OCI-LY7 (cell line): Measurements from ENCODE around the gene ZNF385D. TPM values are rescaled to one million over a fixed set of nuclear protein-coding genes. Genes with fewer than 3 reads are reported as not detected.

Experiments used
- BruUV-seq: library from RNA; stranded (reverse); fragments of 400-500 nt; replicated peaks from 2 replicates; lab custom pipeline; 2021; lab: Mats Ljungman, UMichigan
- CTCF ChIA-PET: fragments of 300-600 bp; sonication (Branson Sonifier 250); formaldehyde crosslinking; loops from one replicate; lab custom pipeline; 2022; ENCODE audit warnings: antibody characterized with exemption; ENCODE audit not compliant: unreplicated experiment; lab: Charles Lee
- POLR2A ChIA-PET: fragments of 300-600 bp; sonication (Branson Sonifier 250); formaldehyde crosslinking; loops from one replicate; lab custom pipeline; 2022; ENCODE audit warnings: antibody characterized with exemption; lab: Charles Lee
- DNase-seq: peaks from one replicate; pipeline ENCODE4 v3.0.0-alpha.2; 2015; ENCODE audit warnings: low spot score
- H2AFZ ChIP-seq: fragments of 200-600 bp; sonication (generic), shearing (Covaris generic); 2 replicates; pipeline ENCODE4 v1.6.1; 2014; ENCODE audit warnings: mild to moderate bottlenecking, antibody characterized with exemption, low read length, moderate library complexity
- H3K27ac ChIP-seq: fragments of 200-600 bp; sonication (generic); 2 replicates; pipeline ENCODE4 v1.5.1; 2014; ENCODE audit warnings: mixed run types, low read depth, mild to moderate bottlenecking, moderate library complexity, low read length, inconsistent platforms; ENCODE audit not compliant: poor library complexity, severe bottlenecking
- H3K36me3 ChIP-seq: fragments of 200-600 bp; sonication (generic); 2 replicates; pipeline ENCODE4 v1.6.1; 2014; ENCODE audit warnings: mild to moderate bottlenecking, antibody characterized with exemption, low read length, moderate library complexity, mixed read lengths; ENCODE audit not compliant: insufficient read depth
- H3K4me1 ChIP-seq: fragments of 200-600 bp; sonication (generic); 2 replicates; pipeline ENCODE4 v1.5.1; 2014; ENCODE audit warnings: mild to moderate bottlenecking, low read length; ENCODE audit not compliant: insufficient read depth, poor library complexity, severe bottlenecking
- H3K4me2 ChIP-seq: fragments of 200-600 bp; sonication (generic); 2 replicates; pipeline ENCODE4 v1.6.1; 2014; ENCODE audit warnings: mild to moderate bottlenecking, low read length
- H3K4me3 ChIP-seq: fragments of 200-600 bp; sonication (generic); 2 replicates; pipeline ENCODE4 v1.5.1; 2014; ENCODE audit warnings: mild to moderate bottlenecking, low read depth, low read length; ENCODE audit not compliant: poor library complexity, severe bottlenecking
- H3K79me2 ChIP-seq: fragments of 200-600 bp; sonication (generic); 2 replicates; pipeline ENCODE4 v1.6.1; 2016; ENCODE audit warnings: low read depth, mild to moderate bottlenecking, low read length, moderate library complexity, mixed read lengths; ENCODE audit not compliant: insufficient read depth
- H3K9me2 ChIP-seq: fragments of 200-600 bp; sonication (generic); 2 replicates; pipeline ENCODE4 v1.6.1; 2016; ENCODE audit warnings: mild to moderate bottlenecking, low read length, mixed read lengths; ENCODE audit not compliant: insufficient read depth
- H3K9me3 ChIP-seq: fragments of 200-600 bp; sonication (generic); 2 replicates; pipeline ENCODE4 v1.6.1; 2014; ENCODE audit warnings: mild to moderate bottlenecking, mixed run types, low read length, mixed read lengths
- H4K20me1 ChIP-seq: fragments of 200-600 bp; sonication (generic); 2 replicates; pipeline ENCODE4 v1.6.1; 2014; ENCODE audit warnings: mild to moderate bottlenecking, antibody characterized with exemption, low read length, moderate library complexity, mixed read lengths; ENCODE audit not compliant: insufficient read depth
- EZH2phosphoT487 ChIP-seq: fragments of 200-600 bp; sonication (generic); IDR thresholded peaks from 2 replicates; pipeline ENCODE4 v1.6.1; 2018; ENCODE audit warnings: low read depth, borderline replicate concordance, mild to moderate bottlenecking, mixed run types, antibody characterized with exemption, low read length, moderate library complexity, mixed read lengths
- intact Hi-C: fragments of 100-400 bp; cut with micrococcal nuclease; formaldehyde crosslinking; loops from one replicate; pipeline ENCODE4 v1.10.0; 2022; ENCODE audit not compliant: unreplicated experiment
- total RNA-seq, 2 experiments: library from RNA; depleted of rRNA in 1 of 2; stranded (reverse); fragments of >200 nt in 1 of 2; shearing (Covaris generic) in 1 of 2; gene quantifications; 2 replicates each; pipeline ENCODE4 v1.2.3, GENCODE V29; 2014 to 2022
- TF ChIP-seq, protein P1 (sequence below): fragments of 200-600 bp; sonication (generic); conservative IDR thresholded peaks from 2 replicates; pipeline ENCODE4 v1.5.1; 2014; ENCODE audit warnings: mild to moderate bottlenecking, antibody characterized with exemption, low read length, moderate library complexity, mixed read lengths

ZNF385D gene
- total RNA-seq, 2 experiments from 2014 or later, result 0.13 TPM; not detected in 1

DNA sequence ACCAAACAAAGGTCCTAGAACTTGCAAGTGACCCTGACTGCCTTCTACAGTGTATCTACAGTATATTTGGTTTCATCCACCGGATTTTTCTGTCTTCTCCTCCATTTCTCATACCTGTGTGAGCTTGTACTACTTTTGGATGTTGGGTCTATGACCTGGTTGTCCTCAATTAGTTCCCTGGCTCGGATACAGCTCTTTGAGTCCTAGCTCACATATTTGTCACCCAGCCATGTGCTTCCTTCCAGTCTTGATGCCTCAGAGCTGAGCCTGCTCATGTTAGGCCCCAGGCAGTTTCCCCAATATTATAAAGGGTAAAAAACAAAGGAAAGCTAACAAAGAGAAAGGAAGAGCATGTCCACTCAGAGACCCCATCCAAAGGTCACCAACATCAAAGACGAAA lies 28.2 kb downstream of the ZNF385D start:
- ChIA-PET CTCF (no interaction called here), POLR2A (no interaction called here)
- Histone ChIP-seq H3K4me1 (no peaks in the 10 kb centered on the region), H3K4me3 (no peak overlapping the region), H3K27ac (no peak overlapping the region), H4K20me1 (no peaks in the 10 kb centered on the region), H3K79me2 (no peaks in the 10 kb centered on the region), H3K9me3 (no peaks in the 10 kb centered on the region), H3K4me2 (no peak overlapping the region), H3K36me3 (no peaks in the 10 kb centered on the region), H2AFZ (no peak overlapping the region), H3K9me2 (no peaks in the 10 kb centered on the region)
- TF ChIP-seq, protein P1, sequence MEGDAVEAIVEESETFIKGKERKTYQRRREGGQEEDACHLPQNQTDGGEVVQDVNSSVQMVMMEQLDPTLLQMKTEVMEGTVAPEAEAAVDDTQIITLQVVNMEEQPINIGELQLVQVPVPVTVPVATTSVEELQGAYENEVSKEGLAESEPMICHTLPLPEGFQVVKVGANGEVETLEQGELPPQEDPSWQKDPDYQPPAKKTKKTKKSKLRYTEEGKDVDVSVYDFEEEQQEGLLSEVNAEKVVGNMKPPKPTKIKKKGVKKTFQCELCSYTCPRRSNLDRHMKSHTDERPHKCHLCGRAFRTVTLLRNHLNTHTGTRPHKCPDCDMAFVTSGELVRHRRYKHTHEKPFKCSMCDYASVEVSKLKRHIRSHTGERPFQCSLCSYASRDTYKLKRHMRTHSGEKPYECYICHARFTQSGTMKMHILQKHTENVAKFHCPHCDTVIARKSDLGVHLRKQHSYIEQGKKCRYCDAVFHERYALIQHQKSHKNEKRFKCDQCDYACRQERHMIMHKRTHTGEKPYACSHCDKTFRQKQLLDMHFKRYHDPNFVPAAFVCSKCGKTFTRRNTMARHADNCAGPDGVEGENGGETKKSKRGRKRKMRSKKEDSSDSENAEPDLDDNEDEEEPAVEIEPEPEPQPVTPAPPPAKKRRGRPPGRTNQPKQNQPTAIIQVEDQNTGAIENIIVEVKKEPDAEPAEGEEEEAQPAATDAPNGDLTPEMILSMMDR, result no peak
- TF ChIP-seq EZH2phosphoT487, result no peak
- intact Hi-C loops, result no loop called here
- DNase-seq, result no peak
- BruUV-seq, result no TSS peak

DNA sequence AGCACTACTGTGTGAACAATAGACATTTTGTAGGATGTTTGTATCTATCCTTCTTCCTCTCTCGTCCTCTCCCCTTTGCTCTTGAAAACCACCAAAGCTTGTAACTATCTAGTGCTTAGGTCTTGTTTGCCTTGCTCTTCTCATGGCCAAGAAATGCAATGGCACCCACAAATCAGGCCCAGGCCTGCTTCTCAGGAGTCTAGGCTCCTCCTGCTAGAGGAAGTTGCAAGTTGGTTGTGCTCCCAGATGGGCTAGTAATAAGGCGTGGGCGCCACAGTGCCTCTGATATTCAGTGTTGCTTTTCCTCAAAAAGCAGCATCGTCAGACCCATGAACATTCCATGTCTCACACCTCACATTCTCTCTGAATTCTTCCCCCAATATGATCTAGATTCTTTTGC lies 28.7 kb downstream of the ZNF385D start:
- no peak for DNase-seq
- TF ChIP-seq, protein P1, result no peak
- no peak for TF ChIP-seq EZH2phosphoT487
- Histone ChIP-seq H3K9me2 (no peaks in the 10 kb centered on the region), H4K20me1 (no peaks in the 10 kb centered on the region), H3K4me1 (no peaks in the 10 kb centered on the region), H3K79me2 (no peaks in the 10 kb centered on the region), H3K36me3 (no peaks in the 10 kb centered on the region), H3K4me3 (no peak overlapping the region), H2AFZ (no peak overlapping the region), H3K9me3 (no peaks in the 10 kb centered on the region), H3K27ac (no peak overlapping the region), H3K4me2 (no peak overlapping the region)
- ChIA-PET CTCF (no interaction called here), POLR2A (no interaction called here)
- no TSS peak for BruUV-seq
- intact Hi-C loops, result no loop called here

DNA sequence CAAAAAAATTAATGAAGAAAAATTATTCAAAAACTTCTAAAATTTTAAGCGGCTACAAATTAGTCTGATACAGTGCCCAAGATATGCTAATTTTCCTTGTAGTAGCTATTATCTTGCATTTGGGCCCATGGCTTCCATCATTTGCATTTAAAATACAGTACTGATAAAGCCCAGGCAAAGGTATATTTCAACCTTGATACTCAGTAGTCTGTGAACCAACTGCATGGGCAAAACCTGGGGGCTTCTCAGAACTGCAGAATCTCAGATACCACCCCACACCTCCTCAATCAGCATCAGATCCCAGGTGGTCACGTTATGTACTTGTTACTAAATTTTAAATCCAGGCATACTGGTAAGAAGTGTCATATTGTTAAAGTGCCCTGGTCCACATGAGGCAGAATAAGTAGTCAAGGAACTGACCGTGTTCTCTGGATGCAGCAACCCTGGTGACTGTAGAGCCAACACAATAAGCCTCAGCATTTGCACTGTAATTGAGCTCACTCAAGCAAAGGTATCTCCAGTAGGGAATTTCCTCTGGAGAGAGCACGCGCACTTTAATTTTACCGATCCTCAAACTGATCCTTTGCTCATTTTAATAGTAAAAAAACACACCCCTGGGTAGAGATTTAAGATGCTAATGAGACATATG lies 31.9 kb downstream of the ZNF385D start:
- Histone ChIP-seq H3K9me2 (no peaks in the 10 kb centered on the region), H3K36me3 (no peaks in the 10 kb centered on the region), H4K20me1 (no peaks in the 10 kb centered on the region), H3K27ac (no peak overlapping the region), H3K4me1 (no peaks in the 10 kb centered on the region), H2AFZ (no peak overlapping the region), H3K9me3 (no peaks in the 10 kb centered on the region), H3K79me2 (no peaks in the 10 kb centered on the region), H3K4me2 (no peak overlapping the region), H3K4me3 (no peak overlapping the region)
- CTCF ChIA-PET, result no interaction called here
- intact Hi-C loops, result no loop called here
- TF ChIP-seq, protein P1, result no peak
- TF ChIP-seq EZH2phosphoT487, result no peak
- POLR2A ChIA-PET, result interaction anchor here (1.2 kb wide), 1 partner anchor 58 kb away, joined by 3 read pairs; no protein-coding TSS in a partner anchor
- BruUV-seq, result no TSS peak
- DNase-seq, result no peak
